Colonic mucosa (tissue), 4 donors: ENCODE measurements around the gene KCNE1. TPM values are rescaled to one million over a fixed set of nuclear protein-coding genes. Genes with fewer than 3 reads are reported as not detected.
"Not testable (repeated sequence)": the region's sequence is repeated elsewhere in the genome, so short reads cannot be mapped to it uniquely, and the experiment has no call there.

ENCODE experiments used
- DNase-seq: peaks from one replicate; pipeline ENCODE4 v3.0.0-alpha.2; 2020
- H3K27ac ChIP-seq: fragments of 200-600 bp; one replicate; pipeline ENCODE4 v1.8.0; 2021
- H3K27me3 ChIP-seq: fragments of 200-600 bp; one replicate; pipeline ENCODE4 v1.8.0; 2021
- H3K36me3 ChIP-seq: fragments of 200-600 bp; one replicate; pipeline ENCODE4 v1.8.0; 2021
- H3K4me1 ChIP-seq: fragments of 200-600 bp; one replicate; pipeline ENCODE4 v1.8.0; 2021; ENCODE audit warnings: mild to moderate bottlenecking
- H3K4me3 ChIP-seq: fragments of 200-600 bp; one replicate; pipeline ENCODE4 v1.8.0; 2021
- H3K9ac ChIP-seq, 2 donors: one replicate each; pipeline ENCODE4 v1.7.0; 2013; ENCODE audit warnings: control low read depth in 2 of 2, low read depth in 2 of 2, low read length in 2 of 2
- H3K9me3 ChIP-seq: fragments of 200-600 bp; one replicate; pipeline ENCODE4 v1.8.0; 2021
- CTCF ChIP-seq: fragments of 200-600 bp; IDR thresholded peaks from one replicate; pipeline ENCODE4 v1.8.0; 2022; ENCODE audit warnings: antibody characterized with exemption, mild to moderate bottlenecking
- intact Hi-C: fragments of 100-400 bp; cut with DNase I; formaldehyde crosslinking; loops from one replicate; pipeline ENCODE4 v1.14.1; 2022
- total RNA-seq, 2 donors: library from RNA; stranded (reverse); fragmentation: NEBNext Ultra II Directional in 1 of 2; extraction: Animal tissue kit (Norgen Biotek cat#: 25700) in 1 of 2; gene quantifications; one replicate each; pipeline ENCODE4 v1.2.1, GENCODE V29; 2021
- donor health status: healthy.
- donor health status: DM: no; HTN: no; CAD: no.
- donor health status: DM: no; HTN: no; CAD: no.

KCNE1 gene
- total RNA-seq, 2 donors from 2014 or later = 0.11 TPM; not detected in 1

- H3K9ac ChIP-seq = no peak overlapping the region
- H3K36me3 ChIP-seq = no peaks in the 10 kb centered on the region
- no peak for TF ChIP-seq CTCF
- DNase-seq = no peak
- no peak overlapping the region for H3K27ac ChIP-seq
- H3K4me3 ChIP-seq = no peak overlapping the region
- H3K9me3 ChIP-seq = no peaks in the 10 kb centered on the region
- no peaks in the 10 kb centered on the region for H3K4me1 ChIP-seq
- intact Hi-C loops = no loop called here
- H3K27me3 ChIP-seq = no peaks in the 10 kb centered on the region
These were observed 10.3 kb downstream of the KCNE1 start for GRCh38 chr21:34501716-34502115.

- H3K4me3 ChIP-seq = no peak overlapping the region
- no peaks in the 10 kb centered on the region for H3K4me1 ChIP-seq
- H3K9me3 ChIP-seq = no peaks in the 10 kb centered on the region
- H3K36me3 ChIP-seq = no peaks in the 10 kb centered on the region
- H3K27me3 ChIP-seq = no peaks in the 10 kb centered on the region
- intact Hi-C loops = no loop called here
- no peak for TF ChIP-seq CTCF
- H3K9ac ChIP-seq = no peak overlapping the region
- no peak for DNase-seq
- no peak overlapping the region for H3K27ac ChIP-seq
These were observed 11.8 kb downstream of the KCNE1 start for GRCh38 chr21:34500191-34500590.

- no peak for DNase-seq
- H3K9me3 ChIP-seq = no peaks in the 10 kb centered on the region
- no peak for TF ChIP-seq CTCF
- no peak overlapping the region for H3K27ac ChIP-seq
- no peak overlapping the region for H3K9ac ChIP-seq
- intact Hi-C loops = no loop called here
- no peaks in the 10 kb centered on the region for H3K36me3 ChIP-seq
- H3K4me1 ChIP-seq = no peaks in the 10 kb centered on the region
- no peak overlapping the region for H3K4me3 ChIP-seq
- H3K27me3 ChIP-seq = no peaks in the 10 kb centered on the region
These were observed 12.9 kb downstream of the KCNE1 start for GRCh38 chr21:34499116-34499515.

- DNase-seq = no peak
- no peaks in the 10 kb centered on the region for H3K9me3 ChIP-seq
- TF ChIP-seq CTCF = no peak
- intact Hi-C loops = no loop called here
- H3K27me3 ChIP-seq = no peaks in the 10 kb centered on the region
- no peak overlapping the region for H3K9ac ChIP-seq
- H3K4me3 ChIP-seq = no peak overlapping the region
- H3K27ac ChIP-seq = no peak overlapping the region
- no peaks in the 10 kb centered on the region for H3K4me1 ChIP-seq
- no peaks in the 10 kb centered on the region for H3K36me3 ChIP-seq
These were observed 13.4 kb downstream of the KCNE1 start for GRCh38 chr21:34498623-34499022.

GRCh38 chr21:34483854-34484253 is 28.2 kb downstream of the KCNE1 start:
- H3K9ac ChIP-seq, DNase-seq, intact Hi-C loops, H3K9me3 ChIP-seq, H3K27ac ChIP-seq, H3K4me3 ChIP-seq, H3K36me3 ChIP-seq, H3K4me1 ChIP-seq, H3K27me3 ChIP-seq: not testable (repeated sequence)

- H3K27me3 ChIP-seq, H3K27ac ChIP-seq, H3K4me3 ChIP-seq, H3K36me3 ChIP-seq, H3K4me1 ChIP-seq, intact Hi-C loops, H3K9ac ChIP-seq, H3K9me3 ChIP-seq, DNase-seq: not testable (repeated sequence)
These were observed 28.6 kb downstream of the KCNE1 start for GRCh38 chr21:34483435-34483834.

- H3K27me3 ChIP-seq, intact Hi-C loops, DNase-seq, H3K36me3 ChIP-seq, H3K4me1 ChIP-seq, H3K27ac ChIP-seq, H3K9ac ChIP-seq, H3K4me3 ChIP-seq, H3K9me3 ChIP-seq: not testable (repeated sequence)
These were observed 44.7 kb downstream of the KCNE1 start for GRCh38 chr21:34467333-34467732.

GRCh38 chr21:34459426-34459825 is 52.6 kb downstream of the KCNE1 start:
- H3K4me1 ChIP-seq, DNase-seq, H3K36me3 ChIP-seq, intact Hi-C loops, H3K9me3 ChIP-seq, H3K27me3 ChIP-seq, H3K4me3 ChIP-seq, H3K27ac ChIP-seq, H3K9ac ChIP-seq: not testable (repeated sequence)

GRCh38 chr21:34458266-34458665 is 53.7 kb downstream of the KCNE1 start:
- H3K4me1 ChIP-seq = not testable (repeated sequence)

GRCh38 chr21:34456180-34456579 is 55.8 kb downstream of the KCNE1 start:
- DNase-seq, H3K27ac ChIP-seq, H3K36me3 ChIP-seq, H3K9ac ChIP-seq, H3K4me1 ChIP-seq, H3K4me3 ChIP-seq, H3K27me3 ChIP-seq, H3K9me3 ChIP-seq, intact Hi-C loops: not testable (repeated sequence)

More at GRCh38 chr21:34458266-34458665, 53.7 kb downstream of the KCNE1 start:
- H3K9me3 ChIP-seq, H3K9ac ChIP-seq, H3K36me3 ChIP-seq, H3K27ac ChIP-seq, intact Hi-C loops, H3K27me3 ChIP-seq, DNase-seq, H3K4me3 ChIP-seq: not testable (repeated sequence)
